ENCODE measurements around the gene SIPA1L3.

Gene SIPA1L3

GRCh38 chr19:37982655-37983054, 75.6 kb downstream of the SIPA1L3 start:
- ChIA-PET POLR2A (no interaction called here), CTCF (interaction anchor here (0.7 kb wide), 1 partner anchor 80 kb away, joined by 4 read pairs; no protein-coding TSS in a partner anchor)
- Histone ChIP-seq H3K4me3 (ENCODE audit: low read depth, low read length) (no peak overlapping the region), H3K4me1 (ENCODE audit: control insufficient read depth, insufficient read depth, low read length) (peaks cover 15% of the 10 kb centered on the region), H3K27ac (ENCODE audit: extremely low read depth, low read depth, low read length) (no peak overlapping the region), H3K9me3 (ENCODE audit: control insufficient read depth, insufficient read depth, low read depth, low read length) (no peaks in the 10 kb centered on the region), H3K36me3 (ENCODE audit: control insufficient read depth in 2 of 2, insufficient read depth in 1 of 2, low read length in 2 of 2) (no peaks in the 10 kb centered on the region; a peak in 1 of 3 replicates)
- TF ChIP-seq ZNF521 (tag by site-specific recombination; IDR thresholded peaks at IDR 0.05) (no peak), ZNF501 (tag by site-specific recombination; IDR thresholded peaks at IDR 0.05) (no peak), ZNF157 (tag by site-specific recombination; IDR thresholded peaks at IDR 0.05) (no peak), ZNF549 (tag by site-specific recombination; IDR thresholded peaks at IDR 0.05) (no peak), ZNF433 (tag by site-specific recombination; IDR thresholded peaks at IDR 0.05; ENCODE audit: low read depth) (no peak), ZNF768 (tag by site-specific recombination; IDR thresholded peaks at IDR 0.05) (no peak), ZNF416 (tag by site-specific recombination; IDR thresholded peaks at IDR 0.05) (no peak), ZNF175 (tag by site-specific recombination; IDR thresholded peaks at IDR 0.05) (no peak), KLF8 (tag by site-specific recombination; IDR thresholded peaks at IDR 0.05) (no peak), ZBTB1 (tag by site-specific recombination; IDR thresholded peaks at IDR 0.05) (no peak), ZNF214 (tag by site-specific recombination; IDR thresholded peaks at IDR 0.05; ENCODE audit: borderline replicate concordance) (no peak)
- TF ChIP-seq, protein P1, sequence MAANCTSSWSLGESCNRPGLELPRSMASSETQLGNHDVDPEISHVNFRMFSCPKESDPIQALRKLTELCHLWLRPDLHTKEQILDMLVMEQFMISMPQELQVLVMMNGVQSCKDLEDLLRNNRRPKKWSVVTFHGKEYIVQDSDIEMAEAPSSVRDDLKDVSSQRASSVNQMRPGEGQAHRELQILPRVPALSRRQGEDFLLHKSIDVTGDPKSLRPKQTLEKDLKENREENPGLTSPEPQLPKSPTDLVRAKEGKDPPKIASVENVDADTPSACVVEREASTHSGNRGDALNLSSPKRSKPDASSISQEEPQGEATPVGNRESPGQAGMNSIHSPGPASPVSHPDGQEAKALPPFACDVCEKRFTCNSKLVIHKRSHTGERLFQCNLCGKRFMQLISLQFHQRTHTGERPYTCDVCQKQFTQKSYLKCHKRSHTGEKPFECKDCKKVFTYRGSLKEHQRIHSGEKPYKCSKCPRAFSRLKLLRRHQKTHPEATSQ (tag by site-specific recombination; IDR thresholded peaks at IDR 0.05): no peak
- TF ChIP-seq, protein P2, sequence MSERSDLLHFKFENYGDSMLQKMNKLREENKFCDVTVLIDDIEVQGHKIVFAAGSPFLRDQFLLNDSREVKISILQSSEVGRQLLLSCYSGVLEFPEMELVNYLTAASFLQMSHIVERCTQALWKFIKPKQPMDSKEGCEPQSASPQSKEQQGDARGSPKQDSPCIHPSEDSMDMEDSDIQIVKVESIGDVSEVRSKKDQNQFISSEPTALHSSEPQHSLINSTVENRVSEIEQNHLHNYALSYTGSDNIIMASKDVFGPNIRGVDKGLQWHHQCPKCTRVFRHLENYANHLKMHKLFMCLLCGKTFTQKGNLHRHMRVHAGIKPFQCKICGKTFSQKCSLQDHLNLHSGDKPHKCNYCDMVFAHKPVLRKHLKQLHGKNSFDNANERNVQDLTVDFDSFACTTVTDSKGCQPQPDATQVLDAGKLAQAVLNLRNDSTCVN (tag by site-specific recombination; optimal IDR thresholded peaks at IDR 0.05): no peak

DNA sequence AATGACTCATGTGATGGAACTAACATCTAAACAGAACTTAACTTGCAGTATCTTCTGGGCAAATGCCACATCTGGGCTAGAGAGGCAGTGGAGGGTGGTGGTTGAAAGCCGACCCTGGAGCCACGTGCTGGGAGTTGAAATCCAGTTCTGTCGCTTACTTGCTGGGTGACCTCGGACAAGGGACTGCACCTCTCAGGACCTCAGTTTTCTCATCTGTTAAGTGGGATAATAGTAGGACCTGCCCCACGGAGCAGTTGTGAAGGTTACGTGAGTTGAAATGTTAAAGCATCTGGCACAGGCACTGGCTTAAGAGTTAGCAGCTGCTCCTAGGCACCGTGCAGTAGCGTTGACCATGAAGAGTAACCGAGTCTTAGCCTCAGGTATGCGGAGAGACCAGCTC, 76.1 kb downstream of the SIPA1L3 start:
- H3K9me3 ChIP-seq (ENCODE audit: control insufficient read depth, insufficient read depth, low read depth, low read length): no peaks in the 10 kb centered on the region
- TF ChIP-seq ZNF146 (tag by site-specific recombination; IDR thresholded peaks at IDR 0.05) (no peak), ZIC2 (tag by site-specific recombination; IDR thresholded peaks at IDR 0.05) (no peak), ZNF132 (tag by site-specific recombination; IDR thresholded peaks at IDR 0.05; ENCODE audit: borderline replicate concordance) (no peak), ZNF768 (tag by site-specific recombination; IDR thresholded peaks at IDR 0.05) (0 out of 2 replicates have a peak, but pooled peaks have one; percentile 13), ZNF362 (tag by site-specific recombination; IDR thresholded peaks at IDR 0.05) (no peak), KLF10 (tag by site-specific recombination; IDR thresholded peaks at IDR 0.05) (no peak)
- ChIA-PET CTCF (interaction anchor here (0.7 kb wide), 1 partner anchor 81 kb away, joined by 4 read pairs; no protein-coding TSS in a partner anchor), POLR2A (no interaction called here)
- H3K4me3 ChIP-seq (ENCODE audit: low read depth, low read length): no peak overlapping the region
- no peak overlapping the region for H3K27ac ChIP-seq (ENCODE audit: extremely low read depth, low read depth, low read length)
- H3K4me1 ChIP-seq (ENCODE audit: control insufficient read depth, insufficient read depth, low read length): peaks cover 17% of the 10 kb centered on the region
- H3K36me3 ChIP-seq (ENCODE audit: control insufficient read depth in 2 of 2, insufficient read depth in 1 of 2, low read length in 2 of 2): no peaks in the 10 kb centered on the region; a peak in 1 of 3 replicates

DNA sequence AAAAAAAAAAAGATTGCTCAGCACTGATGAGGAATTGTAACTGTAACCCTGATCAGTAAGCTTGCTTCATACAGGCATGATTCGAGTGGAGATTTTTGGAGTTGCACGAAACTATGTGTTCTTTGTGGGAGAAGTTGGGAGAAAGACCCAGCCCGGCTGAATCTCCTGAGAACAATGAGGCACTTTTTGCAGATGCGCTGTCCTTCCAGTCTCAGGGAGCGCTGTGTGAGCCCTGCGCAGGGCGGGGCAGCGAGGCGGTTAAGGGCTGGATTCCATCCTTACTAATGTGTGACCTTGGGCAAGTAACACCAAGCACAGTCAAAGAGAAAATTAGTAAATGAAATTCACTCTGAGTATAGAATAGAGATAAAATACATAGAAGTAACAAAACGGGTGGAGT, 76.9 kb downstream of the SIPA1L3 start:
- Histone ChIP-seq H3K9me3 (ENCODE audit: control insufficient read depth, insufficient read depth, low read depth, low read length) (no peaks in the 10 kb centered on the region), H3K27ac (ENCODE audit: extremely low read depth, low read depth, low read length) (no peak overlapping the region), H3K4me3 (ENCODE audit: low read depth, low read length) (no peak overlapping the region), H3K4me1 (ENCODE audit: control insufficient read depth, insufficient read depth, low read length) (peaks cover 17% of the 10 kb centered on the region), H3K36me3 (ENCODE audit: control insufficient read depth in 2 of 2, insufficient read depth in 1 of 2, low read length in 2 of 2) (no peaks in the 10 kb centered on the region; a peak in 1 of 3 replicates)
- POLR2A ChIA-PET: interaction anchor here (0.6 to 1.0 kb wide), 3 partner anchors 18 to 1046 kb away, joined by 3 to 5 read pairs (median 3); partner anchors contain the start of gene SIPA1L3
- CTCF ChIA-PET: interaction anchor here (5.1 kb wide), 1 partner anchor 81 kb away, joined by 30 read pairs; no protein-coding TSS in a partner anchor
- TF ChIP-seq ZIC2 (tag by site-specific recombination; IDR thresholded peaks at IDR 0.05) (no peak), ZBTB17 (tag by site-specific recombination; IDR thresholded peaks at IDR 0.05) (no peak), ZNF658 (tag by site-specific recombination; IDR thresholded peaks at IDR 0.05) (no peak), ZNF530 (tag by site-specific recombination; IDR thresholded peaks at IDR 0.05; ENCODE audit: low read depth) (no peak), GLIS2 (tag by site-specific recombination; IDR thresholded peaks at IDR 0.05) (no peak)
